ENCODE data around the gene ROBO3.

The ROBO3 gene, protein sequence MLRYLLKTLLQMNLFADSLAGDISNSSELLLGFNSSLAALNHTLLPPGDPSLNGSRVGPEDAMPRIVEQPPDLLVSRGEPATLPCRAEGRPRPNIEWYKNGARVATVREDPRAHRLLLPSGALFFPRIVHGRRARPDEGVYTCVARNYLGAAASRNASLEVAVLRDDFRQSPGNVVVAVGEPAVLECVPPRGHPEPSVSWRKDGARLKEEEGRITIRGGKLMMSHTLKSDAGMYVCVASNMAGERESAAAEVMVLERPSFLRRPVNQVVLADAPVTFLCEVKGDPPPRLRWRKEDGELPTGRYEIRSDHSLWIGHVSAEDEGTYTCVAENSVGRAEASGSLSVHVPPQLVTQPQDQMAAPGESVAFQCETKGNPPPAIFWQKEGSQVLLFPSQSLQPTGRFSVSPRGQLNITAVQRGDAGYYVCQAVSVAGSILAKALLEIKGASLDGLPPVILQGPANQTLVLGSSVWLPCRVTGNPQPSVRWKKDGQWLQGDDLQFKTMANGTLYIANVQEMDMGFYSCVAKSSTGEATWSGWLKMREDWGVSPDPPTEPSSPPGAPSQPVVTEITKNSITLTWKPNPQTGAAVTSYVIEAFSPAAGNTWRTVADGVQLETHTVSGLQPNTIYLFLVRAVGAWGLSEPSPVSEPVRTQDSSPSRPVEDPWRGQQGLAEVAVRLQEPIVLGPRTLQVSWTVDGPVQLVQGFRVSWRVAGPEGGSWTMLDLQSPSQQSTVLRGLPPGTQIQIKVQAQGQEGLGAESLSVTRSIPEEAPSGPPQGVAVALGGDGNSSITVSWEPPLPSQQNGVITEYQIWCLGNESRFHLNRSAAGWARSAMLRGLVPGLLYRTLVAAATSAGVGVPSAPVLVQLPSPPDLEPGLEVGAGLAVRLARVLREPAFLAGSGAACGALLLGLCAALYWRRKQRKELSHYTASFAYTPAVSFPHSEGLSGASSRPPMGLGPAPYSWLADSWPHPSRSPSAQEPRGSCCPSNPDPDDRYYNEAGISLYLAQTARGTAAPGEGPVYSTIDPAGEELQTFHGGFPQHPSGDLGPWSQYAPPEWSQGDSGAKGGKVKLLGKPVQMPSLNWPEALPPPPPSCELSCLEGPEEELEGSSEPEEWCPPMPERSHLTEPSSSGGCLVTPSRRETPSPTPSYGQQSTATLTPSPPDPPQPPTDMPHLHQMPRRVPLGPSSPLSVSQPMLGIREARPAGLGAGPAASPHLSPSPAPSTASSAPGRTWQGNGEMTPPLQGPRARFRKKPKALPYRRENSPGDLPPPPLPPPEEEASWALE (N-terminal part only)

DNA sequence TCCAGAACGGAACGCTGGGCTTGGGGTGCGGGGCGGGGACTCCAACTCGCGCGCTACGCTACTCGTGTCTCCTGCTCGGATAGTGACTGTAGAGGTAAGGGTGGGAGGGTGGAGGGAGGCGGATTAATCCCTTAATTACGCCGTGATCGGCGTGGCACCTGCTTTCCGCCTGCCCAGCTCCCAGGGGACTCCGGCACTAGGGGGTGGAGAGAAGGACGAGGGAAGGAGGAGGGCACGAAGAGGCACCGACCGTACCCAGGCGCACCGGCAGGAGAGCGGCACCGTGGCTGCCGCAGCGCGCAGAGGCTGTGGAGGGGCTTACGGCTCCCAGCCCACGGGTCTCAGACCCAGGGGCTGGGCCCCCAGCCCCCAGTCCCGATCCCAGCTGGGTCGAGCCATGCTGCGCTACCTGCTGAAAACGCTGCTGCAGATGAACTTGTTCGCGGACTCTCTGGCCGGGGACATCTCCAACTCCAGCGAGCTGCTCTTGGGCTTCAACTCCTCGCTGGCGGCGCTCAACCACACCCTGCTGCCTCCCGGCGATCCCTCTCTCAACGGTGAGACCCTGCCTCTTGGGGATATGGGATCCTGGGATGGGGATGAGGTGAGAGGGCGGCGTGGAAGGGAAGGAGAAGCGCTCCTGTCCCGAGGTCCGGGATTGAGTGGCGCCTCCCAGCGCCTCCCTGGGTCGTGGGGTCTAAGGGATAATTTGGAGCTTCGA, at the start of gene ROBO3:
Gene ROBO3, plus strand, starts transcription at position 252 of the 721 bp plus-strand sequence. Its CDS starts 146 bp downstream, at position 398.
- no peak for TF ChIP-seq Cebpa-rat (IDR thresholded peaks at IDR 0.05)
- Histone ChIP-seq H3K27ac (no peak within 1 kb of the TSS), H3K4me1 (peaks cover 0 to 12% (median 0%) of the 10 kb centered on the region in 10 experiments; a peak in 1 of 20 replicates), H4K20me1 (peaks cover 0 to 35% (median 9%) of the 10 kb centered on the region in 11 experiments; a peak in 9 of 22 replicates), H3K9ac (no peak within 1 kb of the TSS), H3K4me2 (peak within 1 kb of the TSS in 8 of 11 experiments; percentile 0 to 62 (median 26); a peak in 9 of 22 replicates), H3K4me3 (peak within 1 kb of the TSS in 5 of 10 experiments; percentile 19 to 44 (median 39); a peak in 10 of 20 replicates), H3K36me3 (no peaks in the 10 kb centered on the region), H3K27me3 (peaks cover 94 to 100% (median 99%) of the 10 kb centered on the region in 11 experiments), H3K9me3 (replicated peaks in 1 of 11) (peaks cover 0 to 33% (median 13%) of the 10 kb centered on the region in 11 experiments; a peak in 17 of 22 replicates)

DNA sequence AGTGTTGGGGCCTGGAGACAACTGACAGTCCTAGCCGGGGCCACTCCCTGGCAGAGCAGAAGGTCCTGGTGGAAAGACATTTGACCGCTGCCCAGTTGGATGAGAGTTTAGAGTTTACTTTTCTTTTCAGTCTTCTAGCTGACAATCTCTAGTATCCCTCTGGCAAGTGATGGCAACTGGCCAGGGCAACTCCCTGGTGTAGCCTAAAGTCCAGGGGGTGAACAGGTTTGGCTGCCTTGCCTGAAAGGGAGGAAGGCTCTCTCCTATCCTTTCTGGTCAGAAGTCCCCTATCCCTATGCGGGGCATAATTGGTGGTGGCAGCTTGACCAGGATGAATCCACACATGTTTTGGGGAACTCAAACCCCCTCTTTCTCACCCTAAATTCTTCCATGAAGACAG, 48.2 kb upstream of the ROBO3 start:
- Histone ChIP-seq H4K20me1 (no peaks in the 10 kb centered on the region), H3K36me3 (no peaks in the 10 kb centered on the region), H3K4me2 (no peak overlapping the region), H3K9me3 (replicated peaks in 1 of 11) (peaks cover 0 to 10% (median 4%) of the 10 kb centered on the region in 11 experiments; a peak in 5 of 22 replicates), H3K9ac (no peak overlapping the region), H3K27me3 (no peaks in the 10 kb centered on the region), H3K4me1 (peaks cover 0 to 7% (median 0%) of the 10 kb centered on the region in 10 experiments; a peak in 4 of 20 replicates), H3K4me3 (no peak overlapping the region), H3K27ac (no peak overlapping the region)
- no peak for TF ChIP-seq Cebpa-rat (IDR thresholded peaks at IDR 0.05)

DNA sequence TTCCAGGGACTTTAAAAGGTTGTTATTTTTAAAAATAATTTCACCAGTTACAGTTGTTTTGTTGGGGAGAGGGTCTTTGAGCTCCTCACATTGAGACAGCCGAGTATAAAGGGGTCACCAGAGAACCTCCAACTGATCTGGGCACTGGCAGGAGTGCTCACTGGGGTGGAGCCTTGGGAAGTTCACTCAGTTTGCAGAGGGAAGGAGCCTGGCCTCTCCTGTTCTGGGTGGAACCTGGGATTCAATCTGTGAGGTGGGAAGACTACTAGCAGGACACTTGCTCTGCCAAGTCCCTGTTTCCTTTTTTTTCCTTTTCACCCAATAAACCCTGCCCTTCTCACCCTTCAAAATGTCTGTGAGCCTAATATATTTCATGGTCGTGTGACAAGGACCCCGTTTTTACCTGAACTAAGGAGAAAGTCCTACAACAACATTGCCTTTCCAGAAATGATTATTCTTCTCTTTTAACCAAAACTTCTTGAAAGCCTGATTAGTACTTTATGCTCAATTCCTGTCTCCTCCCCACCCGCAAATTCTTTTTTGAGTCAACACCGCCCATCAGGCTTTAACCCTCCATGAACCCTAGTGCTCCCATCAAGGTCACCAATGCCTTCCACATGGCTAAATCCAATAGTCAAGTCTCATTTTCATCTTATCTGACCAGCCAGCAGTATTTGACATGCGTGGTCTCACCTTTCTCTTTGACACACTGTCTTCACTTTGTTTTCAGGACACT, 43.1 kb upstream of the ROBO3 start:
- Histone ChIP-seq H3K4me1 (no peaks in the 10 kb centered on the region), H3K27me3 (no peaks in the 10 kb centered on the region), H3K9me3 (replicated peaks in 1 of 11) (peaks cover 0 to 10% (median 4%) of the 10 kb centered on the region in 11 experiments; a peak in 5 of 22 replicates), H3K4me3 (no peak overlapping the region), H3K36me3 (no peaks in the 10 kb centered on the region), H4K20me1 (no peaks in the 10 kb centered on the region), H3K4me2 (no peak overlapping the region), H3K9ac (no peak overlapping the region), H3K27ac (no peak overlapping the region)
- no peak for TF ChIP-seq Cebpa-rat (IDR thresholded peaks at IDR 0.05)

DNA sequence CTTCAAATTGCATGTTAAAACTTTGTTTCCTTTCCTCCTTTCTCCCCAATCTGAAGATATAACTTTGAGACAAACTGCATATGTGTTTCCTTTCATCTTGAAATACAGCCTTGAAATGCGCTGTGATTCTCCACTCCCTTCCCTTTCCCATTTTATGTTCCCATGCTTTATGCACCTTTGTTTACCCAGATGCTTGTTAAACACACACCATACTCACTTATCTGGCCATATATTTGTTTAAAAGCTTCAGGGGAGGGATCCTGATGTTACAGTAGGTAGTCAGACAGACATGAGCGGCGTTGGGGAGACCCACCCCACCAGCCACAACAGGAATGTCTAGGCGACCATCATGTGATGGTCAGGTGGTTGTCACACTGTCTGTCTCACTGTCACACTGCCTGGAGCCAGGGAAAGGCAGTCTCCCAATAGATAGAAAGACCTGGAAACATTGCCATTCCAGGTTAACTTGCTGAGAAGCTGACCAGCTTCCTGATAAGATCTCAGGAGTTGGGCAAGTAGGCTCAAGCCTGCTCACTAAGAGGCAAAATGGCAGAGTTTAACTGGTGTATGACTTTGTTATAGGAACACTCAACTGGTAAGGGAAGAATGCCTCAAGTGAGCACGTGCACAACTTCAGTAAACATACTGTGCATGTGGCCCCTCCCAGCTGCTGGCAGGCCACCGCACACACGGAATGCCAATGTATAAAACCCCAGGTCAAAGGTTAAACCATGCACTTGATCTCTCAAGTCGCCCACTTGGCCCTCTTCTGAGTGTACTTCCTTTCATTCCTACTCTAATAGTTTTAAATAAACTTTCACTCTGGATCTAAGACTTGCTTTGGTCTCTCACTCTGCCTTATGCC, 41.5 kb upstream of the ROBO3 start:
- no peak overlapping the region for H3K9ac ChIP-seq
- peaks cover 0 to 10% (median 4%) of the 10 kb centered on the region in 11 experiments; a peak in 5 of 22 replicates for H3K9me3 ChIP-seq (replicated peaks in 1 of 11)
- no peaks in the 10 kb centered on the region for H4K20me1 ChIP-seq
- no peaks in the 10 kb centered on the region for H3K27me3 ChIP-seq
- H3K36me3 ChIP-seq: no peaks in the 10 kb centered on the region
- no peak overlapping the region for H3K27ac ChIP-seq
- H3K4me2 ChIP-seq: no peak overlapping the region
- H3K4me3 ChIP-seq: no peak overlapping the region
- TF ChIP-seq Cebpa-rat (IDR thresholded peaks at IDR 0.05): no peak
- H3K4me1 ChIP-seq: no peaks in the 10 kb centered on the region

DNA sequence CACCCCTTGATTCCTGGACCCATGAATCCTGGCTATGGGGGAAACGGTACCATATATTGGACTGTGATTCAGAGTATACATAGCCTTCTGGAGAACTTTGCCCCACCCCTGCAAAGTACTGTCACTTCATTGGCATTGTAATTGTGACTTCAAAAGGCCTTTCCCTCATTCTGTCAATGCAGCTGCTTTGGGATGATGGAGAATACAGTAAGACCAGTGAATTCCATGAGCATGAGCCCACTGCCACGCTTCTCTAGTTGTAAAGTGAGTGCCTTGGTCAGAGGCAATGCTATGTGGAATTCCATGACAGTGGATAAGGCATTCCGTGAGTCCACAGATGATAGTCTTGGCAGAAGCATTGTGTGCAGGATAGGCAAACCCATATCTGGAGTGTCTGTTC, 39.4 kb upstream of the ROBO3 start:
- no peak for TF ChIP-seq Cebpa-rat (IDR thresholded peaks at IDR 0.05)

DNA sequence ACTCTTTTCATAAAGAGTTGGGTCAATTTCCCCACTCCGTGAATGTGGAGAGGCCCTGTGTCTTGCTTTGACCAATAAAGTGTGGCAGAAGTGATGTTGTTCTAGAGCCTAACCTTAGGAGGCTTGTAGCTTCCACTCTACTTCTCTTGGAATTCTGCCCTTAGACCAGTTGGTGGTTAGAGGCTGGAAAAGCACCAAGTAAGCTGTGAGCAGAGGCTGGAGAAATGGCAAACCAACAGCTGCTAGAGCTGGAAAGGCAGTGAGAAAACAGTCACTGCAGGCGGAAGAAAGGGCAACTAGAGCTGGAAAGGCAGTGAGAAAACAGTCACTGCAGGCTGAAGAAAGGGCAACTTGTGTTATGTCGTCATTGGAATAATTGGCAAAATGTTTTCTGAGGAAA, 35.2 kb upstream of the ROBO3 start:
- TF ChIP-seq Cebpa-rat (IDR thresholded peaks at IDR 0.05): no peak
- Histone ChIP-seq H3K4me3 (no peak overlapping the region), H4K20me1 (no peaks in the 10 kb centered on the region), H3K4me2 (no peak overlapping the region), H3K4me1 (peaks cover 0 to 5% (median 0%) of the 10 kb centered on the region in 10 experiments; a peak in 1 of 20 replicates), H3K27ac (no peak overlapping the region), H3K27me3 (no peaks in the 10 kb centered on the region), H3K9me3 (replicated peaks in 1 of 11) (no peaks in the 10 kb centered on the region), H3K9ac (no peak overlapping the region), H3K36me3 (no peaks in the 10 kb centered on the region)

More for the DNA sequence above, 39.4 kb upstream of the ROBO3 start:
- H3K9me3 ChIP-seq (replicated peaks in 1 of 11): peaks cover 0 to 9% (median 4%) of the 10 kb centered on the region in 11 experiments; a peak in 5 of 22 replicates
- H3K36me3 ChIP-seq: no peaks in the 10 kb centered on the region
- peaks cover 0 to 5% (median 0%) of the 10 kb centered on the region in 10 experiments; a peak in 1 of 20 replicates for H3K4me1 ChIP-seq
- H3K9ac ChIP-seq: no peak overlapping the region
- no peak overlapping the region for H3K4me3 ChIP-seq
- no peaks in the 10 kb centered on the region for H4K20me1 ChIP-seq
- H3K27me3 ChIP-seq: no peaks in the 10 kb centered on the region
- H3K27ac ChIP-seq: no peak overlapping the region
- H3K4me2 ChIP-seq: no peak overlapping the region

DNA sequence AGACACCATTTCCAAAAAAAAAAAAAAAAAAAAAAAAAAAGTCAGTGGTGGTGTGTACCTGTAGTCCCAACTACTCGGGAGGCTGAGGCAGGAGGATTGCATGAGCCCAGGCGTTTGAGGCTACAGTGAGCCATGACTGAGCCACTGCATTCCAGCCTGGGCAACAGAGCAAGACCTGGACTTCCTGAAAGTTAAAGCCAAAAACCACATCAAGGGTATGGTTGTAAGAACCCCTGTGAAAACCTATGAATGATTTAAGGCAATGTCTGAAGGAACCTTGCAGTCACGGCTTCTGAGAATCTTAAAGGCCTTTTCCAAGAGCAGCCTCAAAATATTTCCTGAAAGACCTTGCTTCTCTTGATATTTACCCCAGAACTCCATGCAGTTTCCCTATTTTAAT, 34.5 kb upstream of the ROBO3 start:
- H3K4me3 ChIP-seq: no peak overlapping the region
- H3K27me3 ChIP-seq: peaks cover 0 to 4% (median 0%) of the 10 kb centered on the region in 11 experiments; a peak in 3 of 22 replicates
- no peaks in the 10 kb centered on the region for H3K36me3 ChIP-seq
- no peak overlapping the region for H3K27ac ChIP-seq
- peaks cover 0 to 5% (median 0%) of the 10 kb centered on the region in 10 experiments; a peak in 1 of 20 replicates for H3K4me1 ChIP-seq
- 0 out of 22 replicates have a peak overlapping the region, but pooled peaks of 2 of the 11 experiments have one; percentile 18 to 21 for H3K4me2 ChIP-seq
- H3K9me3 ChIP-seq (replicated peaks in 1 of 11): no peaks in the 10 kb centered on the region
- no peak overlapping the region for H3K9ac ChIP-seq
- no peaks in the 10 kb centered on the region for H4K20me1 ChIP-seq
- TF ChIP-seq Cebpa-rat (IDR thresholded peaks at IDR 0.05): no peak
